Measurements from ENCODE around the gene UBE2E2. TPM values are rescaled to one million over a fixed set of nuclear protein-coding genes. Genes with fewer than 3 reads are reported as not detected.

UBE2E2 gene
- total RNA-seq, 1 donor from 2014 or later = 89.8 TPM

GRCh38 chr3:23399221-23399620 is 196.1 kb downstream of the UBE2E2 start:
- Histone ChIP-seq H3K27me3 (no peaks in the 10 kb centered on the region), H3K79me2 (ENCODE audit: low read depth) (peaks cover 10% of the 10 kb centered on the region), H3K9ac (no peak overlapping the region), H3K9me3 (ENCODE audit: low read depth) (no peaks in the 10 kb centered on the region), H3K27ac (no peak overlapping the region), H3F3A (ENCODE audit: low read depth) (no peaks in the 10 kb centered on the region), H3K4me2 (no peak overlapping the region), H2AFZ (replicated peaks) (no peak overlapping the region), H4K20me1 (ENCODE audit: low read depth) (peaks cover 6% of the 10 kb centered on the region), H3K4me1 (peaks cover 7% of the 10 kb centered on the region), H3K4me3 (no peak overlapping the region), H3K36me3 (no peaks in the 10 kb centered on the region)
- Mint-ChIP-seq H3K9me3 (no peaks in the 10 kb centered on the region), H3K4me3 (no peak overlapping the region), H3K27me3 (ENCODE audit: insufficient read depth, low read depth) (peaks cover 2% of the 10 kb centered on the region), H3K4me1 (peaks cover 2% of the 10 kb centered on the region), H3K36me3 (no peaks in the 10 kb centered on the region), H3K27ac (no peak overlapping the region)
- TF ChIP-seq CTCF (IDR thresholded peaks at IDR 0.05) = no peak
- TF ChIP-seq EZH2 (IDR thresholded peaks at IDR 0.05) = no peak
- DNase-seq (ENCODE audit: low spot score) = no peak

- Mint-ChIP-seq H3K27ac (no peak overlapping the region), H3K4me1 (peaks cover 16% of the 10 kb centered on the region), H3K9me3 (no peaks in the 10 kb centered on the region), H3K36me3 (no peaks in the 10 kb centered on the region), H3K4me3 (no peak overlapping the region), H3K27me3 (ENCODE audit: insufficient read depth, low read depth) (peaks cover 2% of the 10 kb centered on the region)
- Histone ChIP-seq H4K20me1 (ENCODE audit: low read depth) (peaks cover 2% of the 10 kb centered on the region), H2AFZ (replicated peaks) (no peak overlapping the region), H3K4me1 (peaks cover 10% of the 10 kb centered on the region), H3K36me3 (no peaks in the 10 kb centered on the region), H3F3A (ENCODE audit: low read depth) (no peaks in the 10 kb centered on the region), H3K27me3 (no peaks in the 10 kb centered on the region), H3K9ac (no peak overlapping the region), H3K4me3 (no peak overlapping the region), H3K79me2 (ENCODE audit: low read depth) (peaks cover 7% of the 10 kb centered on the region), H3K27ac (no peak overlapping the region), H3K9me3 (ENCODE audit: low read depth) (no peaks in the 10 kb centered on the region), H3K4me2 (no peak overlapping the region)
- DNase-seq (ENCODE audit: low spot score) = no peak
- TF ChIP-seq EZH2phosphoT487 (IDR thresholded peaks at IDR 0.05) (no peak), CTCF (IDR thresholded peaks at IDR 0.05) (no peak)
These were observed 199.8 kb downstream of the UBE2E2 start for GRCh38 chr3:23402728-23403492.

GRCh38 chr3:23404246-23404645 is 201.1 kb downstream of the UBE2E2 start:
- peaks cover 21% of the 10 kb centered on the region for H3K4me1 ChIP-seq
- no peaks in the 10 kb centered on the region for H3K27me3 ChIP-seq
- H3K4me2 ChIP-seq = no peak overlapping the region
- H3K9me3 ChIP-seq (ENCODE audit: low read depth) = no peaks in the 10 kb centered on the region
- no peak overlapping the region for H3K4me3 ChIP-seq
- no peak for TF ChIP-seq CTCF (IDR thresholded peaks at IDR 0.05)
- no peak for TF ChIP-seq EZH2 (IDR thresholded peaks at IDR 0.05)
- TF ChIP-seq EZH2phosphoT487 (IDR thresholded peaks at IDR 0.05) = no peak
- no peak overlapping the region for H3K27ac Mint-ChIP-seq
- peaks cover 16% of the 10 kb centered on the region for H3K4me1 Mint-ChIP-seq
- peaks cover 2% of the 10 kb centered on the region for H3K27me3 Mint-ChIP-seq (ENCODE audit: insufficient read depth, low read depth)
- H3K36me3 ChIP-seq = no peaks in the 10 kb centered on the region
- no peaks in the 10 kb centered on the region for H3F3A ChIP-seq (ENCODE audit: low read depth)
- no peak overlapping the region for H3K27ac ChIP-seq
- H3K9ac ChIP-seq = no peak overlapping the region
- peaks cover 3% of the 10 kb centered on the region for H4K20me1 ChIP-seq (ENCODE audit: low read depth)
- no peak overlapping the region for H2AFZ ChIP-seq (replicated peaks)
- no peak for DNase-seq (ENCODE audit: low spot score)
- peaks cover 16% of the 10 kb centered on the region for H3K79me2 ChIP-seq (ENCODE audit: low read depth)
- no peaks in the 10 kb centered on the region for H3K36me3 Mint-ChIP-seq
- no peak overlapping the region for H3K4me3 Mint-ChIP-seq
- no peaks in the 10 kb centered on the region for H3K9me3 Mint-ChIP-seq
